ENCODE data around the gene HIP1.
"Not testable (repeated sequence)": the region's sequence is repeated elsewhere in the genome, so short reads cannot be mapped to it uniquely, and the experiment has no call there.

Gene HIP1

DNA sequence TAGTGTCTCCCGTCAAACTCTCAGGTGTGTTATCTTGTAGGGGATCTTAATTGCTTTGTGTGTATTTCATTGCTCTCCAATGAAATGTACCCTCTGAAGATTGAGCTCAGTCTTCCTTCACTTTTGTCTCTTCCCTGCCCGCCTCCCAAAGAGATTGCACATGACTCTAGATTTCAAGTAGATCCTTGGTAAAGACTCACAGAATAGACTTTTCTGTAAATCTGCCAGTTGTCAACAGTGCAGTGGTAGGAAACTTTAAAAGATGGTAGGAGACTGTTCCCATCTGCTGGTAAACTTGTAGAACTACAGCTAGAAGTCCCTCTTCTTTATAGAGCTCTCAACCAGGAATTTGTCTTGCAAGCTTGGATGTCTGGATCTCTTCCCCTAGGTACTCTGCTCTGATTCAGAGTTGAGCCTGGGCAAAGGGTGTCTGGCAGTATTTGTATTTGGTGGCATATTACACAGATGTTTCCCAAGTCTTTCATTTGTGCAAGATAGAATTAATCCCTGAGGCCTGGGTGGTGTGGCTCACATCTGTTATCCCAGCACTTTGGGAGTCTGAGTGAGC lies 23.7 kb upstream of the HIP1 start:
- TF ChIP-seq, protein P1, sequence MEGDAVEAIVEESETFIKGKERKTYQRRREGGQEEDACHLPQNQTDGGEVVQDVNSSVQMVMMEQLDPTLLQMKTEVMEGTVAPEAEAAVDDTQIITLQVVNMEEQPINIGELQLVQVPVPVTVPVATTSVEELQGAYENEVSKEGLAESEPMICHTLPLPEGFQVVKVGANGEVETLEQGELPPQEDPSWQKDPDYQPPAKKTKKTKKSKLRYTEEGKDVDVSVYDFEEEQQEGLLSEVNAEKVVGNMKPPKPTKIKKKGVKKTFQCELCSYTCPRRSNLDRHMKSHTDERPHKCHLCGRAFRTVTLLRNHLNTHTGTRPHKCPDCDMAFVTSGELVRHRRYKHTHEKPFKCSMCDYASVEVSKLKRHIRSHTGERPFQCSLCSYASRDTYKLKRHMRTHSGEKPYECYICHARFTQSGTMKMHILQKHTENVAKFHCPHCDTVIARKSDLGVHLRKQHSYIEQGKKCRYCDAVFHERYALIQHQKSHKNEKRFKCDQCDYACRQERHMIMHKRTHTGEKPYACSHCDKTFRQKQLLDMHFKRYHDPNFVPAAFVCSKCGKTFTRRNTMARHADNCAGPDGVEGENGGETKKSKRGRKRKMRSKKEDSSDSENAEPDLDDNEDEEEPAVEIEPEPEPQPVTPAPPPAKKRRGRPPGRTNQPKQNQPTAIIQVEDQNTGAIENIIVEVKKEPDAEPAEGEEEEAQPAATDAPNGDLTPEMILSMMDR (IDR thresholded peaks at IDR 0.05; ENCODE audit: low read depth, low read length): peak; percentile 76
- DNase-seq (ENCODE audit: extremely low read depth, low read depth): peak; percentile 39

GRCh38 chr7:75761801-75762200 lies 23.1 kb upstream of the HIP1 start:
- DNase-seq (ENCODE audit: extremely low read depth, low read depth): not testable (repeated sequence)

DNA sequence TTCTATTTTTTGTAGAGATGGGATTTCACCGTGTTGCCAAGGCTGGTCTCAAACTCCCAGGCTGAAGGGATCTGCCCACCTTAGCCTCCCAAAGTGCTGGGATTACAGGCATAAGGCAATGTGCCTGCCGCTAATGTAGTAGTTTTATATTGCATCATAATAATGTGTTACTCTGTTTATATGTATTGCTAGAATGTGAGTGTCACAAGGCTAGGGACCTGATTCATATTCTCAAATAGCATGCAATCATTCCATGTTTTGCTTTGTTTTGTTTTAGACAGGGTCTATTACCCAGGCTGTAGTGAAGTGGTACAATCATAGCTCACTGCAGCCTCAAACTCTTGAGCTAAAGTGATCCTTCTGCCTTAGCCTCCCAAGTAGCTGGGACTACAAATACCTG lies 19.8 kb upstream of the HIP1 start:
- TF ChIP-seq, protein P1 (IDR thresholded peaks at IDR 0.05; ENCODE audit: low read depth, low read length): no peak
- no peak for DNase-seq (ENCODE audit: extremely low read depth, low read depth)

- DNase-seq (ENCODE audit: extremely low read depth, low read depth): no peak
- TF ChIP-seq, protein P1 (IDR thresholded peaks at IDR 0.05; ENCODE audit: low read depth, low read length): no peak
These were observed 19.1 kb upstream of the HIP1 start for GRCh38 chr7:75757860-75758259.

GRCh38 chr7:75756991-75757676 lies 18.4 kb upstream of the HIP1 start:
- DNase-seq (ENCODE audit: extremely low read depth, low read depth): no peak
- TF ChIP-seq, protein P1 (IDR thresholded peaks at IDR 0.05; ENCODE audit: low read depth, low read length): peak; percentile 43

DNA sequence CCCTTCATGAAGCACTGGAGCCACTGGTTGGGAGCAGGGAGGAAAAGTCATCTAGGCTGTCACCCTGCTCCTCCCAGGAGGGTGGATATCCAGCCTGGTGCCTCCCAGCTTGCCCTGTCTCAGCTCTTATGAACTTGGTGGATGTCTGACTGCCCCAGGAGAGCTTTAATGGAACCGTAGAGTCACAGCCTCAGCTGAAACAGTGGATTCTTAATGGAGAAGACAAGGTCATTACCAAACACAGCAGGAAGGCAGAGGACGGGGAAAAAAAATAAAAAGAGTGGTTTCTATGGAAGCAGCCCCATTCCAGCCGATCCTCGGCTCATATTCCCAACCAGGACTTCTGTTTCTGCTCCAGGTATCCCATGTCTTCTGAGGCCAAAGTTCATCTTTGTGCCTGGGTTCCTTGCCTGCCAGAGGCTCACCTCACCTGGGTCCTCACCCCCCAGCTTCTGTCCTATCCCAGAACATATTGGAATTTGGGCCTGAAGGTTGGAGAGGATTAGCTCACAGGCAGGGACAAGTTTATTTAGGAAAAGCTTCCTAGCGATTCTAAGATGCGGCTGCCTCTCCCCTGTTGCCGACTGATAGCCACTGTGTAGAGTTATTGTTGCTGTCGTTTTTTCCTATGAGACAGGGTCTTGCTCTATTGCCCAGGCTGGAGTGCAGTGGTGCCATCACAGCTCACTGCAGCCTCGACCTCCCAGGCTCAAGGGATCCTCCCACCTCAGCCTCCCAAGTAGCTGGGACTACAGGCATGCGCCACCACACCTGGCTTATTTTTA lies 17.7 kb upstream of the HIP1 start:
- DNase-seq (ENCODE audit: extremely low read depth, low read depth): no peak
- TF ChIP-seq, protein P1 (IDR thresholded peaks at IDR 0.05; ENCODE audit: low read depth, low read length): no peak

GRCh38 chr7:75743455-75743859 lies 4.7 kb upstream of the HIP1 start:
- TF ChIP-seq, protein P1 (IDR thresholded peaks at IDR 0.05; ENCODE audit: low read depth, low read length): no peak
- no peak for DNase-seq (ENCODE audit: extremely low read depth, low read depth)

Data from AG09319 (cell line).